HEK293 (cell line): ENCODE data around the gene MRPL54.

Experiments
- CTCF ChIP-seq: fragments of 450-650 bp; formaldehyde crosslinking; IDR thresholded peaks from 2 replicates; pipeline ENCODE4 v1.5.1; 2016; ENCODE audit warnings: missing biosample characterization, missing genetic modification characterization
- HIC1 ChIP-seq: fragments of 450-650 bp; formaldehyde crosslinking; IDR thresholded peaks from 2 replicates; pipeline ENCODE4 v1.5.1; 2016; ENCODE audit warnings: missing biosample characterization, missing genetic modification characterization
- REPIN1 ChIP-seq: fragments of 450-650 bp; formaldehyde crosslinking; IDR thresholded peaks from 2 replicates; pipeline ENCODE4 v1.5.1; 2017; ENCODE audit warnings: missing biosample characterization, missing genetic modification characterization, low read depth
- REST ChIP-seq: fragments of 450-650 bp; formaldehyde crosslinking; IDR thresholded peaks from 2 replicates; pipeline ENCODE4 v1.5.1; 2016; ENCODE audit warnings: missing biosample characterization, missing genetic modification characterization
- ZBTB7A ChIP-seq: fragments of 450-650 bp; formaldehyde crosslinking; IDR thresholded peaks from 2 replicates; pipeline ENCODE4 v1.5.1; 2016; ENCODE audit warnings: low read depth, missing biosample characterization, missing genetic modification characterization
- ZEB2 ChIP-seq: fragments of 450-650 bp; formaldehyde crosslinking; IDR thresholded peaks from 2 replicates; pipeline ENCODE4 v1.5.1; 2016; ENCODE audit warnings: missing biosample characterization, missing genetic modification characterization
- ZFP37 ChIP-seq: fragments of 450-650 bp; formaldehyde crosslinking; IDR thresholded peaks from 2 replicates; pipeline ENCODE4 v1.5.1; 2016; ENCODE audit warnings: missing biosample characterization, missing genetic modification characterization
- ZNF138 ChIP-seq: fragments of 450-650 bp; formaldehyde crosslinking; IDR thresholded peaks from 2 replicates; pipeline ENCODE4 v1.5.1; 2016; ENCODE audit warnings: missing biosample characterization, missing genetic modification characterization, borderline replicate concordance
- ZNF335 ChIP-seq: fragments of 450-650 bp; formaldehyde crosslinking; conservative IDR thresholded peaks from 2 replicates; pipeline ENCODE4 v1.5.1; 2016; ENCODE audit warnings: missing biosample characterization, missing genetic modification characterization
- ZNF830 ChIP-seq: fragments of 450-650 bp; IDR thresholded peaks from 2 replicates; pipeline ENCODE4 v1.5.0; 2018; ENCODE audit warnings: missing biosample characterization, missing genetic modification characterization, low read depth, mild to moderate bottlenecking, moderate library complexity

GRCh38 chr19:3721887-3722442 is 40.5 kb upstream of the MRPL54 start:
- TF ChIP-seq CTCF (tag by site-specific recombination) (no peak), ZBTB7A (tag by site-specific recombination) (no peak), ZEB2 (no peak), REST (tag by site-specific recombination) (no peak), HIC1 (no peak), ZNF335 (no peak), REPIN1 (tag by site-specific recombination) (no peak), ZNF138 (tag by site-specific recombination) (no peak), ZNF830 (tag by site-specific recombination) (no peak), ZFP37 (tag by site-specific recombination) (no peak)
